HG03095 (cell line): ENCODE measurements around the gene PIP5KL1.

Experiments used
- ATAC-seq: cut with Tn5 transposase; IDR thresholded peaks from one replicate; pipeline ENCODE4 v1.9.1; 2021; ENCODE audit warnings: moderate library complexity; ENCODE audit not compliant: unreplicated experiment

PIP5KL1 gene

DNA sequence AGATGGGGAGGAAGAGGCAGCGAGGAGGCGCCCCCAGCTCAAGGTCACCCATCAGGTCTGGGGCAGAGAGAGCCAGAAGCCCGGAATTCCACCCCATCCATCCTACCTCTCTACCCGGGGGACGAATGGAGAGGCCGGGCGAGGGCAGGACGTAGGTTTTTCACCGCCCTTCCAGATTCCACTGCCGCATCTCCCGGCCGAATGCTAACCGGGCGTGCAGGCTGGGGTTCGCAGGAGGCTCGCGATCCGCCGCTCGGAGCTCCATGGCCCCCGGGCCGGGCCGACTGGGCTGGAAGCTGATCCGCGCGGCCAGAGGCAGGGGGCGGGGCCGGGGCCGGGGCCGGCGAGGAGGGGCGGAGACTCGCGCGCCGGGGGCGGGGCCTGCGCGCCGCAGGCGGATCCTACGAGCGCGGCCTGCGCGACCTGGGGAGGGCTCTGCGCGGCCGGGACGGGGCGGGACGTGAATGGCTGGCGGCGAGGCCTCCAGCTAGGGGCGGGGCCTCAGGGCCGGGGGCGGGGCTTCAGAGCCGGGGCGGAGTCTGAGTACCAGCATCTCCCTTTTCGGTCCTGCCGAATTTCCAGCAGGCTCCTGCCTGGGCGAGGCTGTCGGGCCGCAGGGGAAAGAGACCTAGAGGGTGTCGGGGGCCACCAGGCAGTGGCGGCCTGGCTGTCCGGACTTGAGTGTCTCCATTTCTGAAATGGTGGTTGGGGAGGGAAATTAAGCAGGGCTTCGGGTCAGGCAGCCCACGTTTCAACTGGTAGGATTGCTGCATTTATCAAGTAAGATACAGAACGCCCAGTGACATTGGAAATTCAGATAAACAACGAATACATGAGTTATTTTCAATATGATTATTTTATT, 13.6 kb downstream of the PIP5KL1 start, which contains the start of gene ST6GALNAC4:
Gene ST6GALNAC4, minus strand, starts transcription at position 322 of the 862 bp plus-strand sequence. CDS start 622 bp downstream, outside the sequence.
- ATAC-seq, result peak; percentile 63

DNA sequence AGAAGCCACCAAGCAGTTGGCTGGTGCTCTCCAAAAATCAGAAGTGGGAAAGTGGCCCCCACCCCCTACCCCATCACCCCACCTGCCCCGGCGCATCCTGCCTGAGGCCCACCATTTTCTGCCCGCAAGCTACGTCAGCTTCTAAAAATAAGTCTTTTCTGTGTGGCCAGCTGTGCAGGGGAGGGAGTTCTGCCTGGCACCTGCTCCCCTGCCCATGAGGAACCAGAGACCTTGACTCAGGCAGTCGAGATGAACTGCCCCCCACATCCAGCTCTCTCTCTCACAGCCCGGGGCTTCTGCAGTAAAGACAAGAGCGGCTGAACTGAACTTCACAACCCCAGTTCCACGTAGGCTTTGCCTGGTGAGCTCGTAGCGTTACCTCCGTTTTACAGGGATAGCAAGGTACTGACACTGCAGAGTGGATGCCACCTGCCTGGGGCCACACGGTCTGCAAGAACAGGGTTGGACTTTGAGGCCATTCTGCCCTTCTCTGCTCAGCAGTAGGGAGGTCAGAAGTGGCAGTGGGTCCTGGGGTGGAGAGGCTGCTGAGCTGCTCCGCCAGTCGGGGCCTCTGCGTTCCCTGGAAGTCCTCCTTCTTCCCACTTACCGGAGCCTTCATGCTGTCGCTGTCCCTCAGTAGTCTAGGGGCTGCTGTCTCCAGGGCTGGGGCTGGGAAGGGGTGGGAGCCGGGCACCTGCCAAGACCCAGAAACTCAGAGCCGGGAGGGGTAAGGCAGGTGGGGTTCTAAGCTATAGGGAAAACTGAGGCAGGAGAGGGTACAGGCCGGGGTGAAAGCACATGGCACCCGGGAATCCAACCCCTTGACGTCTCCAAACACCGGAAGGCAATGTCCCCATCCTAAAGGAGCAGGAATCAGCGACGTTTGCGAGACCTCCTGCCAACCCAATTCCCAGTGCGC, 14.5 kb downstream of the PIP5KL1 start:
- ATAC-seq, result no peak

GRCh38 chr9:127915325-127915752, 15.2 kb downstream of the PIP5KL1 start:
- ATAC-seq, result no peak

- no peak for ATAC-seq
These were observed 16.9 kb downstream of the PIP5KL1 start for GRCh38 chr9:127913682-127914081.

DNA sequence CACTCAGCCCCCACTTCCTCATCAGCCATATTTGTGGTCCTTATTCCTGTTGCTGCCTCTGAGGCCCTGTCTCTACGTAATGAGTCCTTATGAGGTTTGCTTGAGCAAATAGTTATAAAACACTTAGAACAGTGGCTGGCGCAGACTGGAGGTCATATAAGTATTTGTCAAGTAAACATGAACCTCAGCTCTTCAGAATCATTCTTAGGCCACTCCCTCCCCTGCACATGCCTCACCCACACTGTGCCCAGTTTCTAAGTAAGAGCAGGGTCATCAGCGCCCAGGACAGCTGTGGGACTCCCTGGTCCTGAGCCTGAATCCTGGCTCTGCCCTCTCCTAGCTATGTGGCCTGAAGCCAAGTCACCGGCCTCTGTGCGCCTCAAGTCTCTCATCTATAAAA, 17.7 kb downstream of the PIP5KL1 start:
- no peak for ATAC-seq

DNA sequence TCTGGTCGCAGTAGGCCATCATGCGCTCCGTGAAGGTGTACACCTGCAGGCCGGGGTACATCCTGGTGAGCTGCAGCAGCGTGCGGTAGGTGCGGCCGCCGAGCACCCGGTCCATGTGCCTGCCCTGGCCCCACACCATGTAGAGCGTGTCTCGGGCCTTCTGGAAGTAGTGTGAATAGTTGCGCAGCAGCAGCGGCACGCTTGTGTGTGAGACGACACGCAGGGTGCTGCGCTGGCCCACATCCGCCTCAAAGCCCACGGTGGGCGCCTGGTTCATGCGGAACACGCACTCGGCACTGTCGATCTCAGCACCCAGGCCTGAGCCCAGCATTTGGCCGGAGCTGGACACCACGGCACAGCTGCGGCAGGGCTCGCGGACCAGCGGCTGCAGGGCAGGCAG, 18.3 kb downstream of the PIP5KL1 start:
- no peak for ATAC-seq

- no peak for ATAC-seq
These were observed 19.9 kb downstream of the PIP5KL1 start for GRCh38 chr9:127910613-127911205.

DNA sequence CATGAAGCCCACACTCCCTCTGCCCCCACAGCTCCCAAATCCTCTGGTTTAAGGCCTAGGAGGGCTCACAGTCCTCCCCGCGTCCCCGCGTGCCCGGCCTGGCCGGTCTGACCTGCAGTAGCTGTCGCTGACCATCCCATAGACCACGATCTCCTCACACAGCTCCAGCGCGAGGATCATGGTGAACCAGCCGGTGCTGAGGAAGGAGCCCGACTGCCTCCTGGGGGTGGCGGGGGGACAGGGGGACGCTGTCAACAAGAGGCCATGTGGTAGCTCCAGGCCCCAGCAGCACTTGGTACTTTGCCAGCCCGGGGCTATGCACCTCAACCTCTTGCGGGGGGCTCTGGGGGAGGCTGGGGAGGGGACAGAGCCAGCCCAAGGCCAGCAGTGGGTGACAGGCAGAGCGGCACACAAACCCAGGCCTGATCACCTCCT, 20.7 kb downstream of the PIP5KL1 start:
- ATAC-seq, result no peak

GRCh38 chr9:127908660-127908926, 22.0 kb downstream of the PIP5KL1 start:
- ATAC-seq, result no peak

GRCh38 chr9:127907867-127908659, 22.5 kb downstream of the PIP5KL1 start:
- no peak for ATAC-seq

DNA sequence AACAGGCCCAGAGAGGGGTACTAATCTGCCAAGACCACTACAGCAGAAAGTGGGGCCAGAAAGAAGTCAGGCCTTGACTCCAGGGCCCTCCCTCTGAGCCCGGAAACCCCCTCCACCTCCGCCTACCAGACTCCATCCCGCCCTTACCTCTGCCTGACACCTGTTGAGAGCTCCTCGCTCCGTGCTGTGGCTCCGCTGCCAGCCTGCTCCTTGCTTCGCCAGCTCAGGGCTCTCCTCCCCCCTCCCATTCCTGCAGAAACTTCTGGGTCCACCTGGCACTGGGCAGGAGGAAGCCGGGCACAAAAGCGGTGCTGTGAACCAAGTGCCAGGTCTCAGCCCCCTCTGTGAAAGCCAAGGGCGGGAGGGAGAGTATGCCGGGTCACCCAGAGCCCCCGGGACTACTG, 24.8 kb downstream of the PIP5KL1 start:
- no peak for ATAC-seq

GRCh38 chr9:127905004-127905728, 25.4 kb downstream of the PIP5KL1 start:
- no peak for ATAC-seq

DNA sequence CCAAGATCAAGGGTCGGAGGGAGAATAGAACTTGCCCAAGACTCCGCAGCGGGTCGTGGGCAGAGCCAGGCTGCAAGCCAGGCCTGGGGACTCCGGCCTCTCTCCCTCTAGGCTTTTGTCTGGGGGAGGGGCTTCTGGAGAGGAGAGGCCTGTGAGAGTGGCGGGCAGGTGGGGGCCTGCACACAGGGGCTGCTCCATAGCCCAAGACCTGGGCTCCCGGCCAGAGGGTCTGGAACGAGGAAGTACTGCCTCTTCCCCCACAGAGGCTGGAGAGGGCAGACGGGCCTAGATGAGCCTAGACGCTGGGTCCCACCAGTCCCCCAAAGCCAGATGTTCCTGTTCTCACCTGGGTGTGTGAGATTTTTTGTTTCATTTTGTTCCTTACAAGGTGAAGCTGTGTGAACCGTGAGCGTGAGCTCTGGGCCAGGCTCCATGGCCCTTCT, 26.0 kb downstream of the PIP5KL1 start:
- ATAC-seq, result no peak

- peak; percentile 19 for ATAC-seq
These were observed 26.8 kb downstream of the PIP5KL1 start for GRCh38 chr9:127903557-127904475.

GRCh38 chr9:127899128-127899943, 31.2 kb downstream of the PIP5KL1 start, which contains the start of gene ST6GALNAC6:
ST6GALNAC6 (minus strand) TSS chr9:127899603; CDS start chr9:127897981, 1,622 bp downstream.
- peak; percentile 50 for ATAC-seq

DNA sequence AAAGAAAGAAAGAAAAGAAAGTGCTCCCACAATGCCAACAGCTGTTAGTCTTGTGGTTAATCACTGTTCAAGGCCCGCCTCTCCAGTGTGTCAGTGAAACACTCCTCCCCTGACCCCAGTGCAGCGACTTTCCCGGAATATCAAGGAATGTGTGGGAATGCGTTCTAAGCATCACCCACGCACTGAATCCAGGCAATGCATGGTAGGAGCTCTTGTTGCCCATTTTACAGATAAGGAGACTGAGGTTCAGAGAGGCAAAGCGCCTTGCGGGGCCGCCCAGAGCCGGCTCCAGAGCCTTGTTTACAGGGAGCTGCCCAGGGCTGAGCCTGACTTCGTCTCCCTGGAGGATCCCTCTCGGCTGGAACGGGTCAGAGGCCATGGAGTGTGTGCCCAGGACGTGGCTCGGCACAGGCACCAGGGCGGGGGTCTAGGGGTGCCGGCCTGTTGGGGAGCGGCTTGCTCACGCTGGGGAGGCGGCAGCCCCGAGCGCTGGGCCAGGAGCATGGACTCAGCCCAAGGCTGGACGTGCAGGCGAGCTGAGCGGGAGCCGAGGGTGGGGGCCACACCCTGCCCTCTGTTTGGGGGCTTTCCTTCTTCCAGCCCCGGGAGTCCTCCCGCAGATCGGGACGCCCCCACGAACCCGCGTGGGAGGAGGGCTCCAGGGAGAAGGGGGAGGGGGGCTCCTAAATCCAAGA, 32.0 kb downstream of the PIP5KL1 start:
- no peak for ATAC-seq

DNA sequence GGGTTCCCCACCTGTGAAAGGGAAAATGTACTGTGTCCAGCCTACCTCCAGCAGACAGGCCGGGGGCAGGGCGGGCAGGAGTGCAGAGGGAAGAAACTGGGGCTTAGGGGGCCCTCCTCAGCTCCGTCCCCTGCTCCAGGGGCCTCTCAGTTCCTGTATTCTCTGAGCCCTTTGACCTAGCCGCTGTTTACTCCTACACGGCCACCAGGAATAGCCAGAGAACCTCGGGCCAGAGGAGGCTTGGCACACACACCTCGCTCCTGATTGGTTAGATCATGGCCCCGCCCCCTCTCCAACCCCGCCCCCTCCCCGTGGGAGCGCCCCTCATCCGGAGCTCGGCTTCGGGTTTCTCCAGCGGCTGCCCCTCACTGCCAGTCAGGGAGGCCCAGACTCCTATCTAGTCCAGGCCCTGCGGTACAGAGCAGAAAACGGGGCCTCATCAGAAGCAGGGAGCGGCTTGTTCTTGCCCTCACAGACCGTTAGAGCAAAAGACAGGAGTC, 33.3 kb downstream of the PIP5KL1 start:
- ATAC-seq, result no peak
